Activated CD4-positive, alpha-beta memory T cell treated with anti-CD3 and anti-CD28 coated beads, Interleukin-2, amount 10 ng/mL, durations not matched to agents 7 days and 5 days (primary cell): ENCODE measurements around the gene CMYA5. TPM values are rescaled to one million over a fixed set of nuclear protein-coding genes. Genes with fewer than 3 reads are reported as not detected.
"Not testable (repeated sequence)": the region's sequence is repeated elsewhere in the genome, so short reads cannot be mapped to it uniquely, and the experiment has no call there.

Experiments used
- CTCF ChIA-PET: fragments of 350-600 bp; sonication (Branson Sonifier 250); formaldehyde crosslinking; loops from one replicate; lab custom pipeline; 2021; ENCODE audit warnings: antibody characterized with exemption, inconsistent platforms; lab: Charles Lee
- POLR2A ChIA-PET: fragments of 350-600 bp; sonication (Branson Sonifier 250); formaldehyde crosslinking; loops from one replicate; lab custom pipeline; 2021; ENCODE audit warnings: antibody characterized with exemption; lab: Charles Lee
- DNase-seq: peaks from one replicate; pipeline ENCODE4 v3.0.0-alpha.2; 2020
- H3K27ac Mint-ChIP-seq: one replicate; pipeline ENCODE4 v1.8.0; 2021; ENCODE audit warnings: mild to moderate bottlenecking, mixed read lengths
- H3K27me3 Mint-ChIP-seq: one replicate; pipeline ENCODE4 v1.8.0; 2021; ENCODE audit warnings: mixed read lengths
- H3K36me3 Mint-ChIP-seq: one replicate; pipeline ENCODE4 v1.8.0; 2021; ENCODE audit warnings: low read depth, mixed read lengths
- H3K4me1 Mint-ChIP-seq: one replicate; pipeline ENCODE4 v1.8.0; 2021; ENCODE audit warnings: mixed read lengths
- H3K4me3 Mint-ChIP-seq: one replicate; pipeline ENCODE4 v1.8.0; 2021; ENCODE audit warnings: mild to moderate bottlenecking, mixed read lengths
- H3K9me3 Mint-ChIP-seq: one replicate; pipeline ENCODE4 v1.8.0; 2021; ENCODE audit warnings: mixed read lengths
- total RNA-seq, 2 experiments: library from RNA; stranded (reverse); gene quantifications; one replicate each; pipeline ENCODE4 v1.2.3, GENCODE V29; 2021

Gene CMYA5
- total RNA-seq, 2 experiments from 2014 or later, result 0.08 to 0.10 TPM

DNA sequence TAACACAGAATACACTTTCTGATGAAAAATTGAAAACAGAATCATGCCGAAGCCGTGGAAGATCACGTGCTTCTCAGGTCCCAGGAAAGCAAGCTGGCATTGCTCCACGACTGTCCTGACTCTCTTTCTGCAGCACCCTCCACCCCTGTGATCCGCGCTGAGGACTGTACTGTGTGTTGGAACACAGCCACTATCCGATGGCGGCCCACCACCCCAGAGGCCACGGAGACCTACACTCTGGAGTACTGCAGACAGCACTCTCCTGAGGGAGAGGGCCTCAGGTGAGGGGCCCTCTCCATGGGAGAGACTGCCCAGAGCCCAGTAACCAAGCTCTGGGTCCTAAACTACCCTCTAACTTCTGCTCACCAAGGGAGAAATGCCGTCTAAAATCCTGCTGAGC lies 73.3 kb downstream of the CMYA5 start:
- Mint-ChIP-seq H3K36me3 (no peaks in the 10 kb centered on the region), H3K4me1 (no peaks in the 10 kb centered on the region), H3K27ac (no peak overlapping the region), H3K9me3 (peaks cover 7% of the 10 kb centered on the region), H3K4me3 (no peak overlapping the region), H3K27me3 (peaks cover 3% of the 10 kb centered on the region)
- ChIA-PET CTCF (no interaction called here), POLR2A (no interaction called here)
- DNase-seq, result no peak

GRCh38 chr5:79764147-79764546 lies 74.5 kb downstream of the CMYA5 start:
- CTCF ChIA-PET, POLR2A ChIA-PET, H3K27me3 Mint-ChIP-seq, H3K4me1 Mint-ChIP-seq, H3K9me3 Mint-ChIP-seq, H3K4me3 Mint-ChIP-seq, H3K36me3 Mint-ChIP-seq, H3K27ac Mint-ChIP-seq, DNase-seq: not testable (repeated sequence)

DNA sequence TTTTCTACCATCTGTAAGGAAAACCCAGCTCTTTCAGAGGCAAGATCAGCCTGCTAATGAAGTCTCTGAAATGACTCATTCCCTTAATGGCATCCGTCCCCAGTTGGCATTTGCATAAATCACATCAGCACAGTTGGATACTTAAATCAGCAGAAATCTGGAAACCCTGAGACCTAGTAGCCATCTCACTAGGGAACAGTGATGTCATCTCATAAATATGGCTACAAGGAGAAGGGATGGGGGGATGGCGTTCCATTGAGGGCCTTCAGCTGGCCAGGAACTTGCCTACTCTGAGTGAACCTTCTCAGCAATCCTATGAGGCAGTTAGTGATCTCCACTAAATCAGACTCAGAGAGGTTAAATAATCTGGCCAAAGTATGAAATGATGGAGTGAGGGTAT lies 81.8 kb downstream of the CMYA5 start:
- H3K9me3 Mint-ChIP-seq, result no peaks in the 10 kb centered on the region
- H3K27ac Mint-ChIP-seq, result no peak overlapping the region
- H3K4me3 Mint-ChIP-seq, result no peak overlapping the region
- H3K36me3 Mint-ChIP-seq, result no peaks in the 10 kb centered on the region
- peaks cover 6% of the 10 kb centered on the region for H3K27me3 Mint-ChIP-seq
- no peak for DNase-seq
- ChIA-PET CTCF (no interaction called here), POLR2A (no interaction called here)
- H3K4me1 Mint-ChIP-seq, result no peaks in the 10 kb centered on the region

GRCh38 chr5:79772651-79773050 lies 83.0 kb downstream of the CMYA5 start:
- Mint-ChIP-seq H3K4me3 (no peak overlapping the region), H3K27me3 (peaks cover 6% of the 10 kb centered on the region), H3K9me3 (no peaks in the 10 kb centered on the region), H3K4me1 (no peaks in the 10 kb centered on the region), H3K36me3 (no peaks in the 10 kb centered on the region), H3K27ac (no peak overlapping the region)
- POLR2A ChIA-PET, result no interaction called here
- DNase-seq, result no peak
- CTCF ChIA-PET, result no interaction called here

- ChIA-PET CTCF (interaction anchor here (0.6 kb wide), 1 partner anchor 728 kb away, joined by 5 read pairs; no protein-coding TSS in a partner anchor), POLR2A (no interaction called here)
- DNase-seq, result no peak
- H3K4me1 Mint-ChIP-seq, result no peaks in the 10 kb centered on the region
- no peak overlapping the region for H3K27ac Mint-ChIP-seq
- H3K27me3 Mint-ChIP-seq, result peaks cover 6% of the 10 kb centered on the region
- H3K9me3 Mint-ChIP-seq, result no peaks in the 10 kb centered on the region
- no peak overlapping the region for H3K4me3 Mint-ChIP-seq
- H3K36me3 Mint-ChIP-seq, result no peaks in the 10 kb centered on the region
Measured at GRCh38 chr5:79773612-79774011, 84.0 kb downstream of the CMYA5 start.

DNA sequence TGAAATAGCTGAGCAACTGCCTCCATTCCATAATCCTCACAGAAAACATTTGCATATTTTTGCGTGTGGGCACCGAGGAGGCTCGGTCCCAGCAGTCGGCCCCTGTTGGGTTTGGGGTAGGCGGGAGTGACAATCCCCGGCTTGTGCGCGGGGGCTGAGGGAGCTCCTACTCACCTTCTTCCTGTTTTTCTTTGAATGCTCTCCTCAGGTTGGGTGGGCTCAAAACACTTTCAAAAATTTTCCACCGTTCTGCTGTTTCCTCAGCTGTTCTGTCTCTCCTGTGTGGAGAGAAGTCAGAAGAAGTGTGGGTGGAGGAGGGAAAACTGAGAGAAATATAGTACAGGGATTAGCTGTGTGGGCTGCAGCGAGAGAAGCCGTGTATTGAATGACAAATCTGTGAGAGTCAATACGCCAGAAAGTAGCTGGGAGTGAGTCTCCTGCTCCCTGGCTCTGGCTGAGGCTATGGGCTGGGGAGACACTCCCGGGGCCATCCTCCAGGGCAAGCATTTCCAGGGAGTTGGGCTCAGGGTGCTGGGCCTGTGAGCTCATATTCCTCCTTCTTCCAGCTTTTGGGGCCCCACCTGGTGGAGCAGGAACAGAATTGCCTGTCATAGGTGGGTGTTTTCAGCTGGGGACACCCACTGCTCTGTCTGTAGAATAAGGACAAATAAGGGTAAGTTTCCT lies 84.7 kb downstream of the CMYA5 start:
- H3K36me3 Mint-ChIP-seq, result no peaks in the 10 kb centered on the region
- H3K27me3 Mint-ChIP-seq, result peaks cover 6% of the 10 kb centered on the region
- no peak overlapping the region for H3K27ac Mint-ChIP-seq
- H3K4me3 Mint-ChIP-seq, result no peak overlapping the region
- POLR2A ChIA-PET, result no interaction called here
- H3K4me1 Mint-ChIP-seq, result no peaks in the 10 kb centered on the region
- no peaks in the 10 kb centered on the region for H3K9me3 Mint-ChIP-seq
- no peak for DNase-seq
- CTCF ChIA-PET, result interaction anchor here (0.7 to 1.9 kb wide), 3 partner anchors 74 to 309 kb away, joined by 3 to 8 read pairs (median 4); no protein-coding TSS in a partner anchor

DNA sequence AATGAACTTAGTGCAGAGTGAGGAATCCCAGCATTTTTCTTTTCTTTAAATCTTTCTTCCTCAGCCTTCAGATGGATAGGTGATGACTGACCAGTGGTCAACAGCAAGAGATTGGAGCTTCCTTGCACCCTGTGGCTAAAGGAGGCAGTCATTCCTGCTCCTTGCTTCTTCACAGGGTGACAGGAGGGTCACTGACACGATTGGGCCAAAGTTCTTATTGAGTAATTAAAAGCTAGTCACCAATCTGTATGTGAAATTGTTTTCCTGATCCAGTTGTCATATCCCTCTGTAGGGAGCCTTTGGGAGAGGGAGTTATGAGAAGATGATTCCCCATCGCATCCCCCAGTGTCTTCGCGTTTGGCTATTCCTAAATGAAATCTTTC lies 85.2 kb downstream of the CMYA5 start:
- ChIA-PET POLR2A (no interaction called here), CTCF (interaction anchor here (0.7 to 1.9 kb wide), 3 partner anchors 75 to 308 kb away, joined by 3 to 8 read pairs (median 4); no protein-coding TSS in a partner anchor)
- DNase-seq, result no peak
- H3K36me3 Mint-ChIP-seq, result no peaks in the 10 kb centered on the region
- H3K9me3 Mint-ChIP-seq, result no peaks in the 10 kb centered on the region
- H3K4me3 Mint-ChIP-seq, result no peak overlapping the region
- H3K27me3 Mint-ChIP-seq, result peaks cover 6% of the 10 kb centered on the region
- no peak overlapping the region for H3K27ac Mint-ChIP-seq
- no peaks in the 10 kb centered on the region for H3K4me1 Mint-ChIP-seq

- CTCF ChIA-PET, result not testable (repeated sequence)
Measured at GRCh38 chr5:79784741-79785140, 95.1 kb downstream of the CMYA5 start.

GRCh38 chr5:79785983-79786382 lies 96.3 kb downstream of the CMYA5 start:
- ChIA-PET CTCF (no interaction called here), POLR2A (no interaction called here)
- H3K4me3 Mint-ChIP-seq, result no peak overlapping the region
- H3K27ac Mint-ChIP-seq, result no peak overlapping the region
- no peaks in the 10 kb centered on the region for H3K36me3 Mint-ChIP-seq
- H3K27me3 Mint-ChIP-seq, result peaks cover 9% of the 10 kb centered on the region
- H3K4me1 Mint-ChIP-seq, result no peaks in the 10 kb centered on the region
- no peak for DNase-seq
- peaks cover 2% of the 10 kb centered on the region for H3K9me3 Mint-ChIP-seq

More at GRCh38 chr5:79784741-79785140, 95.1 kb downstream of the CMYA5 start:
- H3K27me3 Mint-ChIP-seq, H3K4me3 Mint-ChIP-seq, H3K4me1 Mint-ChIP-seq, H3K9me3 Mint-ChIP-seq, POLR2A ChIA-PET, DNase-seq, H3K27ac Mint-ChIP-seq, H3K36me3 Mint-ChIP-seq: not testable (repeated sequence)

- Mint-ChIP-seq H3K36me3 (no peaks in the 10 kb centered on the region), H3K27me3 (peaks cover 9% of the 10 kb centered on the region), H3K4me1 (no peaks in the 10 kb centered on the region), H3K4me3 (no peak overlapping the region), H3K27ac (no peak overlapping the region), H3K9me3 (peaks cover 2% of the 10 kb centered on the region)
- ChIA-PET POLR2A (no interaction called here), CTCF (no interaction called here)
- DNase-seq, result no peak
Measured at GRCh38 chr5:79787448-79787847, 97.8 kb downstream of the CMYA5 start.

- Mint-ChIP-seq H3K9me3 (peaks cover 2% of the 10 kb centered on the region), H3K27ac (no peak overlapping the region), H3K27me3 (peaks cover 9% of the 10 kb centered on the region), H3K4me1 (no peaks in the 10 kb centered on the region), H3K4me3 (no peak overlapping the region), H3K36me3 (no peaks in the 10 kb centered on the region)
- CTCF ChIA-PET, result interaction anchor here (0.6 kb wide), 1 partner anchor 15 kb away, joined by 3 read pairs; no protein-coding TSS in a partner anchor
- POLR2A ChIA-PET, result no interaction called here
- DNase-seq, result no peak
Measured at GRCh38 chr5:79791843-79792242, 102.2 kb downstream of the CMYA5 start.

DNA sequence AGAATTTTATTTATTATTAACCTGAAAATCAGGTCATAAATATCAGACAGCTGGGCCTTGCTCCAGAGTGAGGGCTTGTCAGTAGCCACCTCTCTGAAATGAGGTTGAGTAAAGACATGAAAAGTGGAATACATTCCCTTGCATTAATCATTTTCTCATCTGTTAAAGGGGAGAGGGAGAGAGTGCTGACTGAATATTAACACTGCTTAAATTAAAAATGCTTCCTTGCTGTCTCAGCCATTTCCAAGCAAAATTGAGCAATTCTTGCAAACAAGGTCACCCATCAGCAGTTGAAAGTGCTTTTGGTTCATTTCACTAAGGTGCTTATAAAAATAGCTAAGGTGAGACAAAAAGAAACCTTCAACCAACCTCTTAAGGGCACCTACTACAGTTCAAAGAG lies 102.8 kb downstream of the CMYA5 start:
- ChIA-PET POLR2A (no interaction called here), CTCF (interaction anchor here (0.6 kb wide), 1 partner anchor 704 kb away, joined by 4 read pairs; no protein-coding TSS in a partner anchor)
- Mint-ChIP-seq H3K36me3 (no peaks in the 10 kb centered on the region), H3K4me3 (no peak overlapping the region), H3K27ac (no peak overlapping the region), H3K27me3 (peaks cover 7% of the 10 kb centered on the region), H3K9me3 (peaks cover 2% of the 10 kb centered on the region), H3K4me1 (no peaks in the 10 kb centered on the region)
- DNase-seq, result no peak

GRCh38 chr5:79793304-79793703 lies 103.7 kb downstream of the CMYA5 start:
- CTCF ChIA-PET, result no interaction called here
- Mint-ChIP-seq H3K4me1 (no peaks in the 10 kb centered on the region), H3K36me3 (no peaks in the 10 kb centered on the region), H3K4me3 (no peak overlapping the region), H3K27ac (no peak overlapping the region), H3K9me3 (peaks cover 2% of the 10 kb centered on the region), H3K27me3 (peaks cover 5% of the 10 kb centered on the region)
- POLR2A ChIA-PET, result no interaction called here
- DNase-seq, result no peak

- no peak for DNase-seq
- H3K9me3 Mint-ChIP-seq, result peaks cover 2% of the 10 kb centered on the region
- ChIA-PET POLR2A (no interaction called here), CTCF (no interaction called here)
- no peak overlapping the region for H3K4me3 Mint-ChIP-seq
- H3K4me1 Mint-ChIP-seq, result no peaks in the 10 kb centered on the region
- H3K36me3 Mint-ChIP-seq, result no peaks in the 10 kb centered on the region
- peaks cover 5% of the 10 kb centered on the region for H3K27me3 Mint-ChIP-seq
- H3K27ac Mint-ChIP-seq, result no peak overlapping the region
Measured at GRCh38 chr5:79793722-79794121, 104.1 kb downstream of the CMYA5 start.
